GM21786 (cell line): ENCODE measurements around the gene ANKRD13D.

ENCODE experiments used
- ATAC-seq: cut with Tn5 transposase; IDR thresholded peaks from one replicate; pipeline ENCODE4 v1.9.1; 2021; ENCODE audit not compliant: unreplicated experiment

The ANKRD13D gene

GRCh38 chr11:67302571-67303131 lies 13.5 kb downstream of the ANKRD13D start:
- ATAC-seq = no peak

- ATAC-seq = no peak
Measured at GRCh38 chr11:67303132-67303834, 14.2 kb downstream of the ANKRD13D start, which contains the start of gene SSH3. Gene SSH3 (plus strand): TSS chr11:67303530. CDS start chr11:67303626, 96 bp downstream.

GRCh38 chr11:67303835-67304411 lies 14.8 kb downstream of the ANKRD13D start:
- ATAC-seq = no peak

GRCh38 chr11:67304511-67305113 lies 15.5 kb downstream of the ANKRD13D start:
- ATAC-seq = no peak

- ATAC-seq = no peak
Measured at GRCh38 chr11:67306769-67307544, 17.9 kb downstream of the ANKRD13D start.

GRCh38 chr11:67307545-67308001 lies 18.5 kb downstream of the ANKRD13D start:
- ATAC-seq = no peak

GRCh38 chr11:67308031-67308866 lies 19.1 kb downstream of the ANKRD13D start:
- no peak for ATAC-seq

GRCh38 chr11:67309166-67309565 lies 20.1 kb downstream of the ANKRD13D start:
- ATAC-seq = no peak

- ATAC-seq = no peak
Measured at GRCh38 chr11:67309661-67310061, 20.6 kb downstream of the ANKRD13D start.

GRCh38 chr11:67310246-67311050 lies 21.3 kb downstream of the ANKRD13D start:
- no peak for ATAC-seq

GRCh38 chr11:67311051-67311555 lies 22.0 kb downstream of the ANKRD13D start:
- ATAC-seq = no peak

- ATAC-seq = no peak
Measured at GRCh38 chr11:67311556-67312082, 22.5 kb downstream of the ANKRD13D start.

GRCh38 chr11:67312187-67313021 lies 23.3 kb downstream of the ANKRD13D start:
- no peak for ATAC-seq

- no peak for ATAC-seq
Measured at GRCh38 chr11:67313125-67313890, 24.2 kb downstream of the ANKRD13D start.

GRCh38 chr11:67314218-67314617 lies 25.1 kb downstream of the ANKRD13D start:
- no peak for ATAC-seq

GRCh38 chr11:67315325-67315909 lies 26.3 kb downstream of the ANKRD13D start:
- no peak for ATAC-seq

GRCh38 chr11:67316882-67317204 lies 27.7 kb downstream of the ANKRD13D start:
- no peak for ATAC-seq
